HG03060 (cell line): Measurements from ENCODE around the gene PCNX2.

Source experiments
- ATAC-seq: cut with Tn5 transposase; IDR thresholded peaks from one replicate; pipeline ENCODE4 v1.9.1; 2021; ENCODE audit warnings: low read depth, moderate number of reproducible peaks; ENCODE audit not compliant: unreplicated experiment

The PCNX2 gene

GRCh38 chr1:233075915-233076295 lies 219.6 kb downstream of the PCNX2 start:
- ATAC-seq, result no peak

GRCh38 chr1:233066087-233066486 lies 229.4 kb downstream of the PCNX2 start:
- ATAC-seq, result no peak

- ATAC-seq, result no peak
Observed at GRCh38 chr1:233065685-233066084, 229.8 kb downstream of the PCNX2 start.

DNA sequence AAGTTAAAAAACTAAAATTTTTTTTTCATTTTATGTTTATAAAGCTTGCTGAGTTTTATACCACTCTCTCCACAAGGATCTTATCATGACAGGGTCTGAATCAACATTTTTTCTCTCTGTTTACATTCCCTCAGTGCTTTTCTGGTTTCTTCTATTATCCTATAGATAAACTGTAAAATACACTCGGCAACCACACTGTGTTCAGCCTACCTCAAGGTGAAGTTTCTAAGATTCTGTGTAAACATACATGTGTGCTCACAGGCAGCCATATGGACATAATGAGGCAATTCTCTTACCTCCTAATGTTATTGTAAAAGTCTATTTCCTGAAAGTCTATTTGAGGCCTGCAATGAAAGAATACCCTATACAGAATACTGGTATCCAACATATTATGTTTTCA lies 230.5 kb downstream of the PCNX2 start:
- no peak for ATAC-seq

GRCh38 chr1:233063462-233063861 lies 232.1 kb downstream of the PCNX2 start:
- ATAC-seq, result no peak

DNA sequence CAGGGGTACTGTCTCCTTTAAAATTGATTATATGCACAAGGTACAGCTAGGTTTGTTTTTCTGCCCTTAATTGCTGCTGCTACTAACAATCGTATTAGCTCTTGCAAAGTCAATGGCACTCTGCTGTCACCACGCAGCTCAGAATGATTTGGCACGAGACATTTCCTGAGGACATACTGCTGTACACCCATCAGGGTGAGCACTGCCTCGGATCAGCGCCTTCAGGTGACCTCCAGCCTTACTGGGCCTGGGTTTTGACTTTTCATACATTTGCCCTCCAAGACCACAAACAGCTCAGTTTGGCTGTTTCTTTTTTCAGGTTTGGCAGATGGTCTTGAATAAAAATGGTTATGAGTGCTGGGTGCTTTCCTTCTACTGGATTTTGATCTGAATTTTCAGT lies 234.3 kb downstream of the PCNX2 start:
- ATAC-seq, result no peak

- no peak for ATAC-seq
Observed at GRCh38 chr1:233060461-233060994, 235.0 kb downstream of the PCNX2 start.

- no peak for ATAC-seq
Observed at GRCh38 chr1:233057836-233058235, 237.7 kb downstream of the PCNX2 start.

DNA sequence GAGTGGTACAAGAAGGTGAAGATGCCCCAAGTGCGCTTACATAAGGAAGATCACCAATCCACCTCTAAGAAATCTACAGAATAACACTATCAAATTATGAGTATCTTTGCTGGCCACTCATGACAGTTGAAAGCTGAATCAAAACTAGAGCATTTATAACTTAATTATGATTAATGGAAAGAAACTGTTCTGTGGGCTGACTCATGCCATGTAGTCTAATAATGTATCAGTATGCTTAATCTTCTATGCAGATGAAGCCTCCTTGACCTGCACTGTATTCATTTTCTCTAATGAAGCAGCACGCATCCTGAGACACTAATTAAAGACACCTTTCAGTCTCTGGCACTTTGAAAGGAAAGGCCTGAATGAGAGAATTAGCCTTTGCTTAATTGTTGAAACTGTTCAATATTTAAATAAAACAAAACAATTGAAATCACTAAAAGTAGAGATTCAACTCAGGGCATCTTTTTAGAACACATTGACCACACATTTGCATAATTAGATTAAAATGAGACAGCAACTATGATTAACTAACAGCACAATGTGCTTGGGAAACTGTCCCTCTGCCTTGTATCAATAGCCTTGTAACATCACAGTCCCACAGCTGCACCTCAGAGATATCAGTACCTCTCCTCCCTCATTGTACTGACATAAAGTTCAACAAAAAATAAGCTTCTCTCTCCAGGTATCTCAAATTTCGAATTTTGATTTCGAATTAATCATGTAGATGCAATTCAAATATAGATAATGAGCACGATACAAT lies 239.5 kb downstream of the PCNX2 start:
- no peak for ATAC-seq

GRCh38 chr1:233045588-233045987 lies 249.9 kb downstream of the PCNX2 start:
- no peak for ATAC-seq

GRCh38 chr1:233042834-233043233 lies 252.7 kb downstream of the PCNX2 start:
- no peak for ATAC-seq

- no peak for ATAC-seq
Observed at GRCh38 chr1:233040494-233040893, 255.0 kb downstream of the PCNX2 start.

- ATAC-seq, result no peak
Observed at GRCh38 chr1:233038581-233038980, 256.9 kb downstream of the PCNX2 start.

GRCh38 chr1:233037843-233038242 lies 257.7 kb downstream of the PCNX2 start:
- no peak for ATAC-seq

- ATAC-seq, result no peak
Observed at GRCh38 chr1:233034836-233035235, 260.7 kb downstream of the PCNX2 start.

DNA sequence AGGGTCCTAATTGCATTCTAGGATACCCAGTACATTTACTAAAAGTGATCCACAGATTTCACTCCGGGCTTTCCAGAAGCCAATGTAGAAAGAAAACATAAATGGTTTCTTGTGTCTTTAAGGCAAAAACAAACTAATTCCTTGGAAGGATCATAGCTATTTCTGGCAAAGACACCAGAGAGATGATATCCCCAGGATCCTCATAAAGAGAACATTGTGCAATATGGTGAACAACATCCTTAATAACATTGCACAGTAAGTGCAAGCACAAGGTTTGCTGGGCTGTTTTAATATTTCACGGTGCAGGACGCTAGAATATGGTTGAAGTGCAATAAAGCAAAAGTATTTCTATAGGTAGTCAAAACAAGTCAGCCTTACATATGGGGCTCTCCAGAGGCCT lies 262.2 kb downstream of the PCNX2 start:
- no peak for ATAC-seq

DNA sequence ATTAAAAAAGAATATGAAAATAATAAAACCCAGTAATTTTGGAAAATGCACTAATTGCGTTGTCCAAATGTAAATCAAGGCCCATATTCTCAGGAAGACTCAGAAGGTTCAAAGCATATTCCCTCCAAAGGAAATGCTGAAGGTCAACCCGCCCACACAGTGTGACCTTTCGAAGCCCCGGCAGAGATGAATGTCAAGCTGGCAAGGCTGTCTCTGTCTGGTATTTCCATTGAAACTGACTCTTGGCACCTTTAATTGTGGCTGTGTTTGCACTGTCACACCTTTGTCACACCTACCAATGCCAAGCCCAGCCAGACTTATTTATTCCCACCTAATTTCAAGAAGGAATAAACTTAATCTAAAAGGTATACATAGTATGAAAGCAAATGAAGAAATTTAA lies 262.6 kb downstream of the PCNX2 start:
- ATAC-seq, result no peak

DNA sequence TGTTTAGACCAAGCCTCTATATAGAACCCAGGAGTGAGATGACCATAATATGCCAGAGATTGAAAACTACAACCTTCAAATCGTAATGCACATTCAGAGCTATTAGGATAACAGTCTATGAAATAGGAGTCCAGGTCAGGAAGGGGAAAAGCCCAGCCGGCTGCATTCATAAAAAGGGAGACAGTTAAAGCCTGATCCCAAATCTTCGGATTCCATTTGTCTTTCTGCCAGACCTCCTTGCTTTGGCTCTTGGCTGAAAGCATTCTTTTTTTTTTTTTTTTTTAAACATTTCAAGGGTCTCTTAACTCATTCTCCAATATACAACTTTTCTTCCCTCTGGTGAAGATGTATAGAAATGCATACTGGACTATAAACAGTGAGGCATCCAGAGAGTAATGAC lies 264.0 kb downstream of the PCNX2 start:
- ATAC-seq, result no peak

- no peak for ATAC-seq
Observed at GRCh38 chr1:233027046-233027445, 268.5 kb downstream of the PCNX2 start.

DNA sequence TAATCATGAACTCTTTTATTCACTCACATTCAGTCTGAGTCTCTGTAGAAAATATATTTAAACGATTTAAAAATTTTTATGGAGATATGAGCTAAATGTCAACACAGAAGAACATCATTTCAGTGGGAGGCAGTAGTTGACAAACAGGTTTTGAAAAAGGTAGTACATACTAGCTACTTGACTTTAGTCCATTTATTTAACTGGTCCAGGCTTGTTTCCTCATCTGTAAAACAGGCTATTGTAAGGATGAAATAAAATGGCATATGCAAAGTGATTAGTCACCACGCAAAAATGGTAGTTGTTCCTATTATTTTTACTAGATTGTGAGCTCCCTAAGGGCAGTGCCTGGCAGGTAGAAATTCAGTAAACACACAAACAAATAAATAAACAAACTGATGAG lies 270.0 kb downstream of the PCNX2 start:
- ATAC-seq, result no peak

DNA sequence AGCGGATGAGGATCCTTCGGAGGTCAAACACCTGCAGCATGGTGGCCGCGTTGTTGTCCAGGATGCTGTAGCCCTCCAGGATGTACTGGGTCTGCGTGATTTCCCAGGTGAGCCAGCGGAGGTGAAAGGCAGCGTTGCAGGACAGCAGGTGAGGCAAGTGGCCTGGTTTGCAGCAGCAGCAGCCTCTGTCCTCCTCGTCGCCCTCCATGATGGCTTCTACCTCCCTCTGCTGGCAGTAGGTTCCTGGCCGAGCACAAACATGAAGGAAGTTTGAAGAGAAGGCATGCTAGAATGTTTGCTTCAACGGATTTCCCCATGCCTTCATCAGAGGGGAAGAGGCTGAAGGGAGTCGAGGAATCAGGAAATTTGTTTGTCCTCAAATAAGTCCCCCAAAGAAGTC lies 270.4 kb downstream of the PCNX2 start:
- no peak for ATAC-seq

DNA sequence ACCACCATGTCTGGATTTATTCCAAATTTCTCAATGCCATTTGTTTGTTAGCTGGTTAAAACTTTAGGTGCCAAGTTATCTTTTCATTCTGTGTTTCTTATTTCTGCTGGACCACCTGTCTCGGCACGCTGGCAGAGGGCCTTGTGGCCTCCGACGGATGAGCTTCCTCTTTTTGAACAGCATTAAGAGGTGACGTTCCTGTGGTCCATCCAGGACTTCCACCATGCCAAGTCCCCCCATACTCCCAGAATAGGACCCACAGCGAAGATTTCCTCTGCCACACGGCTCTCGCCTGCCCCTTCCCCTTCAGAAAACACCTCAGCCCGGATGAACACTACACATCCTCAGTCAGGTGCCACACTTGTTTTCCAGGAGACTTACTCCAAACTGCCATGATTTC lies 271.3 kb downstream of the PCNX2 start:
- no peak for ATAC-seq

DNA sequence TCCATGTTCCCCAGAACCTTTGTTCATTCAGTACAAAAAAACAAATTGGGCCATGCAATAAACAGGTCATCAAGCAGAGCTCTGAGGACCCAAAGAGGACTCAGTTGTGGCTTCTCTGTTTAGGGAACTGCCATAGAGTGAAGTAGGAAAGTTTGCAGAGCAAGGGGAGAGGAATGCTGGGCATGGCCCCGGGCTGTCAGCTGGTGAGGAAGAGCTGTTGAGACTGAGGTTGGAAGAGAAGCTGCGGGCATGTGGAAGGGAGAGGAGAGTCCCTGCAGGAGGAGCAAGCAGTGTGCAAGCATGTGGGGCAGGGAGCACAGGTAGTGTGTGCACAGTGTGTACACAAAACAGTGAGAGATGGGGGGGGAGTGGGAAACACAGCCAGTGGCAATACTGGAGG lies 273.3 kb downstream of the PCNX2 start:
- ATAC-seq, result no peak
